Heart right ventricle (tissue), 16 donors: ENCODE results near the gene FAM20B. TPM values are rescaled to one million over a fixed set of nuclear protein-coding genes. Genes with fewer than 3 reads are reported as not detected.

Source experiments
- ATAC-seq, 8 donors: fragments of 200-7000 bp; cut with Tn5 transposase; one replicate each; pipeline ENCODE4 v1.9.1; 2020; ENCODE audit warnings: mild to moderate bottlenecking in 8 of 8, moderate library complexity in 8 of 8, moderate number of reproducible peaks in 1 of 8
- DNase-seq, 2 donors: peaks; one replicate each; pipeline ENCODE4 v3.0.0-alpha.2; 2020
- H3K27ac ChIP-seq, 10 donors: fragments of 200-600 bp; sonication (generic) in 2 of 10; one replicate each; pipeline versions ENCODE4 v1.5.0 to v1.8.0; 2020 to 2022; ENCODE audit warnings: mild to moderate bottlenecking in 3 of 10
- H3K27me3 ChIP-seq, 7 donors: fragments of 200-600 bp; one replicate each; pipeline ENCODE4 v1.8.0; 2021 to 2022; ENCODE audit warnings: mild to moderate bottlenecking in 2 of 7
- H3K36me3 ChIP-seq, 9 donors: fragments of 200-600 bp; sonication (generic) in 1 of 9; one replicate each; pipeline versions ENCODE4 v1.5.0 to v1.8.0; 2020 to 2022; ENCODE audit warnings: mild to moderate bottlenecking in 2 of 9
- H3K4me1 ChIP-seq, 9 donors: fragments of 200-600 bp; sonication (generic) in 1 of 9; one replicate each; pipeline versions ENCODE4 v1.5.0 to v1.8.0; 2020 to 2022; ENCODE audit warnings: mild to moderate bottlenecking in 4 of 9
- H3K4me3 ChIP-seq, 10 donors: fragments of 200-600 bp; sonication (generic) in 2 of 10; one replicate each; pipeline versions ENCODE4 v1.5.0 to v1.8.0; 2020 to 2022; ENCODE audit warnings: mild to moderate bottlenecking in 7 of 10, moderate library complexity in 2 of 10
- H3K9me3 ChIP-seq, 11 donors: fragments of 200-600 bp in 10 of 11; sonication (generic) in 2 of 11; one replicate each; pipeline versions ENCODE4 v1.5.0 to v1.8.0; 2013 to 2022; ENCODE audit warnings: mild to moderate bottlenecking in 2 of 11, control low read depth in 1 of 11, moderate library complexity in 1 of 11
- CTCF ChIP-seq, 9 donors: fragments of 200-600 bp; sonication (generic) in 2 of 9; IDR thresholded peaks; one replicate each; pipeline versions ENCODE4 v1.5.0 to v1.8.0; 2021 to 2022; ENCODE audit warnings: antibody characterized with exemption in 9 of 9, mild to moderate bottlenecking in 5 of 9, moderate library complexity in 1 of 9
- WGBS, 2 donors: extraction: QIAGEN DNeasy Blood & Tissue Kit; methylation state at CpG; one replicate each; pipeline ENCODE4 v1.1.7; 2013; ENCODE audit warnings: inconsistent platforms in 1 of 2; 5-methylcytosine and 5-hydroxymethylcytosine counted together
- intact Hi-C, 10 donors: fragments of 100-400 bp; cut with DNase I; formaldehyde crosslinking; loops; one replicate each; pipeline versions ENCODE4 v1.11.1 to v1.14.2; 2022
- polyA plus RNA-seq, 2 donors: library from polyadenylated mRNA; stranded (reverse); fragments of 200-250 nt; gene quantifications; one replicate each; pipeline ENCODE4 v1.2.3, GENCODE V29; 2013
- total RNA-seq, 10 donors: library from RNA; stranded (reverse); fragmentation: NEBNext Ultra II Directional in 3 of 10; extraction: Animal tissue kit (Norgen Biotek cat#: 25700) in 3 of 10; gene quantifications; one replicate each; pipeline versions ENCODE4 v1.2.1 to v1.2.4, GENCODE V29; 2021 to 2023
- donor health status: Arrhythmogenic right ventricular cardiomyopathy.
- donor health status: ischemic (EF 13 %, LVEDD 7.1; RV severe dilation, severe dysfunction).
- donor health status: healthy with polysubstance abuse.
- donor health status: DM: no; HTN: yes; CAD: no.
- donor health status: DM: no; HTN: no; CAD: no.
- donor health status: ischemic (EF 25% LVEDD 6.9; RV normal size, moderate dysfunction).
- donor health status: ischemic (EF 25% LVEDD 5.7; RV mildly dilated, moderate dysfunction).
- donor health status: healthy.
- donor health status: DM: yes; HTN: yes; CAD: no.
- donor health status: Ischemic cardiomyopathy.
- donor health status: ischemic (EF 35%, LVEDD 5.7; RV mildly dilated, moderate dysfunction).
- donor health status: nonischemic (EF 11% LVEDD 7.7; RV severe dilation, severe dysfunction).
- donor health status: DM: yes; HTN: yes; CAD: no.
- donor health status: PGD.
- donor health status: ischemic (EF 29% LVEDD 5.4; RV normal size, mild dysfunction).
- donor health status: nonischemic (EF 23%, LVEDD 6.1; RV moderate dilation, normal function).

Gene FAM20B
- total and polyA plus RNA-seq, 12 donors, result 11.9 to 63.4 (median 50.3) TPM

DNA sequence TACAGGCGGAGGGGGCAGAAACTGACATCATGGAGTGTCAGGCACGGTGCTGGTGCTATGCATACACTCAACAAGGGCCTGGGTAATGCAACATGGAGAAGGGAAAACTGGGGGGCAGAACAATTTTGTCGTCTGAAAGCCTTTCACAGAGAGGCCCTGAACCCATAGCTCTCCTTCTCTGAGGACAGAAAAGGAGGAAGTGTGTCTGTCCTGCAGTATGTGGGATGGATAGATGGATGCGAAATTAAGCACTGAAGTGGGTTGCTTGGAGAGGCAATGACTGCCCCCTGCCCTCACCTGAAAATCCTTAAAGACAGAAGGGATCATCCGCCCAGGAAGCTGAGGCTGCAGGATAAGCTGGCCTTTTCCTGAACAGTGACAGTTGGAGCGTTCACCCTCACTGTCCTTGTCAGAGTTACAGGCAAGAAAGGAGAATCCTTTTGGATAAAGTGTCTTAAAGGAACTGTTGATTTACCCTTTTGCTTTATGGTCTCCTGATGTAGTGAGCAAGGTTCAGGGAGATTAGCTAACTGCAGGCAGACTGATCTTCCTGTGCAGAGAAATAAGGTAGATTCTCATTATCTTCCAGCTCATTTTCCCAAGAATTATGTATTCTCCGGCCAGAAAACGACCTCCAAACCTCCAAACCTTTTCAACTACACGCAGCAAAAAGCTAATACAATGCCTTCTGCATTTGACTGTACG lies 1.6 kb upstream of the FAM20B start:
- no peaks in the 10 kb centered on the region for H3K27me3 ChIP-seq
- intact Hi-C loops, result no loop called here
- H3K4me1 ChIP-seq, result peaks cover 0 to 32% (median 23%) of the 10 kb centered on the region in 9 donors
- ATAC-seq (no peak), DNase-seq (no peak)
- no peaks in the 10 kb centered on the region for H3K36me3 ChIP-seq
- no peaks in the 10 kb centered on the region for H3K9me3 ChIP-seq
- no peak overlapping the region for H3K4me3 ChIP-seq
- no peak overlapping the region for H3K27ac ChIP-seq
- TF ChIP-seq CTCF (IDR thresholded peaks at IDR 0.05), result no peak
- 71 to 79% methylated on average over 10 of the region's 10 CpGs for WGBS, 2 donors

GRCh38 chr1:179025975-179026812 lies 500 bp downstream of the FAM20B start:
- peak in 1 of 9 donors; percentile 8 for TF ChIP-seq CTCF (IDR thresholded peaks at IDR 0.05)
- Histone ChIP-seq H3K9me3 (no peaks in the 10 kb centered on the region), H3K27me3 (no peaks in the 10 kb centered on the region), H3K4me3 (peak overlapping the region; percentile 91 to 99 (median 98)), H3K27ac (peak overlapping the region; percentile 90 to 99 (median 96)), H3K36me3 (no peaks in the 10 kb centered on the region), H3K4me1 (peaks cover 0 to 53% (median 41%) of the 10 kb centered on the region in 9 donors)
- intact Hi-C loops, result no loop called here
- peak; percentile 73 to 91 (median 78) for ATAC-seq
- WGBS, 2 donors, result 0% methylated on average over 70 to 102 of the region's 110 CpGs
- DNase-seq, result peak; percentile 46 to 80

DNA sequence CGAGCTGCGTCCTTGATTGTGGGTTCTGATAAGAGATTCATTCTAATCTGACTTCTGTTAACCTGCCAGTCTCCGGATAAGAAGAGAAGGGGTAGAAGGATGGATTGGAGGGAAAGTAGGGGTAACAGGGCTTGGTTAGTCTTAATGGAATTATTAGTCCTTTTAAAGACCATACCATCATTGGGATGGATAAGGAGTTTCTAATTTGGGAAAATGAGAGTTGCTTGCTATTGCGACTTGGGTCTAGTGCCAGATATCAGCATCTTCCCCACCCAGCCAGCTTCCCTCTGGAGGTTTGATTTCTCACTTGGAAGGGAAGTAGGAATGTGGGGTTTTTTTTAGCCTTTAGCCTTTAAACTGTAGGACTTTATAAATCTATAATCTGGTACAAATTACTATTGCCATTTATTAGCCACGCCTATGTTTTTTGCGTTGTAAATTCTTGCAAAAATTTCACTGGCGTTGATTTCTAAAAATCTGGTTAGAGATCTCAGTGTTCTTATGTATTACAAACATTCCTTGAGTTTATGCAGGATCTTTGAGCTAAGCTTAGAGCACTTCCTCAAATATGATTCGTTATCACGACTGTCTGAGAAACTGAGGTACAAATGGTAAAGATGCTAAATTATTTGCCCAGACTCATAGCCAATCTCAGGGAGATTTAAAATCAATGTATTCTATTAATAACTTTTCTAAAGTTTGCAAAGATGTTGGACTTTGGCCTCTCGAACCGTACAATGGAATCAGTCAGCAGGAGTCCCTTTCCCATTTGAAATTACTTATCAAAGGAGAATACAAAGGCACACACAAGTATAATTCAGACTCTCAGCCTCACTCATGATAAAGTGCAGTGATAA lies 1.3 kb downstream of the FAM20B start:
- no peak for DNase-seq
- Histone ChIP-seq H3K9me3 (no peaks in the 10 kb centered on the region), H3K4me1 (peaks cover 0 to 61% (median 49%) of the 10 kb centered on the region in 9 donors), H3K4me3 (peak overlapping the region; percentile 91 to 99 (median 98)), H3K36me3 (no peaks in the 10 kb centered on the region), H3K27ac (peak overlapping the region; percentile 90 to 99 (median 96)), H3K27me3 (no peaks in the 10 kb centered on the region)
- intact Hi-C loops, result no loop called here
- TF ChIP-seq CTCF (IDR thresholded peaks at IDR 0.05), result no peak
- WGBS, 2 donors, result 18 to 28% methylated on average over 11 of the region's 11 CpGs
- ATAC-seq, result no peak

DNA sequence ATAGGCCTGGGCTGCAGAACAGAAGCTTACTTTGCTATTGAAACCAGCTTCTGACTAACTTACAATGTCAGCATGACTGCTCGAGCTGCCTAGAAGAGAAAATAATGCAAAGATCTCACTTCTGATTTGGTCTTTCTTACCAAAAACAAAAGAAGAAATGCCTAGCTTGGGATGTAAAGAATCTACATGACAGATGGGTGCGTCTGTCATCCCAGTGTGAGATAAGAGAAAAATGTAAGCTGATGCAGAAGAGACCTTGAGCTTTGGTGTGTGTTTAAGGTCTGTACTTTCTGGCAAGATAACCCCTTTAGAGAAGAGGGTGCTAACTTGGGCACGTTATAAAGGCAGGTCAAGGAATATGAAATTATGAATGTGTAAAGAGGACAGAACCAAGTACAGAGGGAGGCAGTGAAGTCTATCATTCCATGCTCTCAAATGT lies 3.6 kb downstream of the FAM20B start:
- intact Hi-C loops, result no loop called here
- peaks cover 0 to 84% (median 71%) of the 10 kb centered on the region in 9 donors for H3K4me1 ChIP-seq
- no peak for TF ChIP-seq CTCF (IDR thresholded peaks at IDR 0.05)
- peak overlapping the region in 6 of 10 donors; percentile 3 to 45 (median 32) for H3K27ac ChIP-seq
- ATAC-seq, result no peak
- H3K27me3 ChIP-seq, result no peaks in the 10 kb centered on the region
- no peak overlapping the region for H3K4me3 ChIP-seq
- WGBS, 2 donors, result 43% methylated on average over 3 of the region's 3 CpGs
- no peaks in the 10 kb centered on the region for H3K9me3 ChIP-seq
- no peak for DNase-seq
- no peaks in the 10 kb centered on the region for H3K36me3 ChIP-seq
